Fibroblast of lung (primary cell): ENCODE results near the gene THSD7B. TPM values are rescaled to one million over a fixed set of nuclear protein-coding genes. Genes with fewer than 3 reads are reported as not detected.

Experiments
- DNase-seq, 2 donors: peaks; one replicate each; pipeline versions ENCODE4 v3.0.0 to v3.0.0-alpha.2; 2010; ENCODE audit warnings: low read depth in 2 of 2
- H2AFZ ChIP-seq: 2 replicates; pipeline ENCODE4 v1.5.1; 2012; ENCODE audit warnings: low read length, control low read depth, inconsistent platforms
- H3K27ac ChIP-seq: 2 replicates; pipeline ENCODE4 v1.5.1; 2011; ENCODE audit warnings: low read length, control low read depth; ENCODE audit not compliant: insufficient read depth
- H3K27me3 ChIP-seq: 2 replicates; pipeline ENCODE4 v1.5.1; 2011; ENCODE audit warnings: mild to moderate bottlenecking, low read length; ENCODE audit not compliant: control insufficient read depth, insufficient read depth
- H3K36me3 ChIP-seq: 2 replicates; pipeline ENCODE4 v1.5.1; 2011; ENCODE audit warnings: low read length; ENCODE audit not compliant: control insufficient read depth, insufficient read depth
- H3K4me1 ChIP-seq: 2 replicates; pipeline ENCODE4 v1.5.1; 2011; ENCODE audit warnings: low read length; ENCODE audit not compliant: control insufficient read depth, insufficient read depth; ENCODE audit errors: extremely low read depth
- H3K4me2 ChIP-seq: 2 replicates; pipeline ENCODE4 v1.5.1; 2011; ENCODE audit warnings: low read length, control low read depth; ENCODE audit not compliant: insufficient read depth; ENCODE audit errors: extremely low read depth
- H3K4me3 ChIP-seq, 4 experiments: fragments of 200-600 bp in 1 of 4; sonication (generic) in 1 of 4; replicated peaks in 1 of 4; 2 replicates each; pipeline ENCODE4 v1.5.1; 2011 to 2016; ENCODE audit warnings: low read length in 4 of 4, low read depth in 3 of 4, mild to moderate bottlenecking in 3 of 4, control low read depth in 2 of 4, inconsistent platforms in 1 of 4, mixed read lengths in 1 of 4; ENCODE audit not compliant: insufficient read depth in 1 of 4; ENCODE audit errors: control extremely low read depth in 1 of 4
- H3K79me2 ChIP-seq: 2 replicates; pipeline ENCODE4 v1.5.1; 2012; ENCODE audit warnings: mild to moderate bottlenecking, low read length, inconsistent platforms; ENCODE audit not compliant: control insufficient read depth, insufficient read depth
- H3K9ac ChIP-seq: 2 replicates; pipeline ENCODE4 v1.5.1; 2011; ENCODE audit warnings: mild to moderate bottlenecking, low read length, control low read depth; ENCODE audit not compliant: insufficient read depth
- H3K9me3 ChIP-seq: 2 replicates; pipeline ENCODE4 v1.5.1; 2012; ENCODE audit warnings: low read depth, low read length; ENCODE audit not compliant: control insufficient read depth, insufficient read depth
- H4K20me1 ChIP-seq: 2 replicates; pipeline ENCODE4 v1.5.1; 2011; ENCODE audit warnings: low read length; ENCODE audit not compliant: control insufficient read depth, insufficient read depth; ENCODE audit errors: extremely low read depth
- CTCF ChIP-seq, 2 donors: IDR thresholded peaks in 1 of 2; conservative IDR thresholded peaks in 1 of 2; 1 replicate in 1 of 2; 2 replicates in 1 of 2; pipeline ENCODE4 v1.5.1; 2011 to 2012; ENCODE audit warnings: low read length in 2 of 2, control low read depth in 1 of 2, inconsistent platforms in 1 of 2, low read depth in 1 of 2, mild to moderate bottlenecking in 1 of 2
- EZH2 ChIP-seq: IDR thresholded peaks from 2 replicates; pipeline ENCODE4 v1.5.1; 2012; ENCODE audit warnings: low read length, control low read depth, mild to moderate bottlenecking; ENCODE audit errors: missing control alignments
- polyA plus RNA-seq, 2 donors: library from polyadenylated mRNA; depleted of rRNA in 1 of 2; stranded (reverse) in 1 of 2; unstranded in 1 of 2; fragments of >200 nt; gene quantifications; 2 replicates each; pipeline ENCODE4 v1.2.1, GENCODE V29; 2011 to 2012; ENCODE audit warnings: missing spikeins in 1 of 2
- total RNA-seq: library from RNA; depleted of rRNA; stranded (reverse); fragments of >200 nt; gene quantifications from 2 replicates; pipeline ENCODE4 v1.2.1, GENCODE V29; 2014

Gene THSD7B
- total and polyA plus RNA-seq, 2 donors (not counting 1 experiment from before 2014, with no cell fraction given) = under 0.01 TPM; not detected in 1

- Histone ChIP-seq H3K4me1 (no peaks in the 10 kb centered on the region), H3K4me2 (no peak overlapping the region), H2AFZ (no peak overlapping the region), H3K79me2 (no peaks in the 10 kb centered on the region), H4K20me1 (no peaks in the 10 kb centered on the region), H3K27ac (no peak overlapping the region), H3K27me3 (no peaks in the 10 kb centered on the region), H3K36me3 (no peaks in the 10 kb centered on the region), H3K9ac (no peak overlapping the region), H3K4me3 (no peak overlapping the region), H3K9me3 (no peaks in the 10 kb centered on the region)
- no peak for DNase-seq
- TF ChIP-seq CTCF (conservative IDR thresholded peaks at IDR 0.05 in 1 of 2, IDR thresholded peaks at IDR 0.05 in 1 of 2; ENCODE audit: low read depth in 1 of 2, low read length in 2 of 2) (no peak), EZH2 (no peak)
Observed at GRCh38 chr2:136917411-136917881, 152.1 kb downstream of the THSD7B start.

- no peak overlapping the region for H2AFZ ChIP-seq
- no peak overlapping the region for H3K4me2 ChIP-seq
- no peak overlapping the region for H3K9ac ChIP-seq
- no peaks in the 10 kb centered on the region for H3K27me3 ChIP-seq
- H3K36me3 ChIP-seq = no peaks in the 10 kb centered on the region
- H3K9me3 ChIP-seq = no peaks in the 10 kb centered on the region
- H4K20me1 ChIP-seq = no peaks in the 10 kb centered on the region
- TF ChIP-seq CTCF (conservative IDR thresholded peaks at IDR 0.05 in 1 of 2, IDR thresholded peaks at IDR 0.05 in 1 of 2; ENCODE audit: low read depth in 1 of 2, low read length in 2 of 2) = no peak
- no peak for TF ChIP-seq EZH2
- no peak overlapping the region for H3K4me3 ChIP-seq
- no peak for DNase-seq
- no peaks in the 10 kb centered on the region for H3K79me2 ChIP-seq
- no peak overlapping the region for H3K27ac ChIP-seq
- no peaks in the 10 kb centered on the region for H3K4me1 ChIP-seq
Observed at GRCh38 chr2:136919682-136920081, 154.3 kb downstream of the THSD7B start.

GRCh38 chr2:136920652-136921333, 155.4 kb downstream of the THSD7B start:
- Histone ChIP-seq H3K4me2 (no peak overlapping the region), H3K4me3 (no peak overlapping the region), H3K9ac (no peak overlapping the region), H2AFZ (no peak overlapping the region), H3K27me3 (no peaks in the 10 kb centered on the region), H3K4me1 (no peaks in the 10 kb centered on the region), H3K36me3 (no peaks in the 10 kb centered on the region), H3K79me2 (no peaks in the 10 kb centered on the region), H3K9me3 (no peaks in the 10 kb centered on the region), H4K20me1 (no peaks in the 10 kb centered on the region), H3K27ac (no peak overlapping the region)
- DNase-seq = no peak
- no peak for TF ChIP-seq CTCF (conservative IDR thresholded peaks at IDR 0.05 in 1 of 2, IDR thresholded peaks at IDR 0.05 in 1 of 2; ENCODE audit: low read depth in 1 of 2, low read length in 2 of 2)
- TF ChIP-seq EZH2 = no peak
